ENCODE measurements around the gene PRKAG3. TPM values are rescaled to one million over a fixed set of nuclear protein-coding genes. Genes with fewer than 3 reads are reported as not detected.

Gene PRKAG3
- total and polyA plus RNA-seq, 2 experiments from 2014 or later, result not detected

GRCh38 chr2:218813771-218814460 lies 17.7 kb downstream of the PRKAG3 start:
- Histone ChIP-seq H3K79me2 (replicated peaks; ENCODE audit: insufficient read depth) (no peaks in the 10 kb centered on the region), H2AFZ (no peak overlapping the region), H3K27ac (ENCODE audit: low read depth) (no peak overlapping the region), H3K27me3 (ENCODE audit: insufficient read depth) (no peaks in the 10 kb centered on the region), H3K4me1 (ENCODE audit: insufficient read depth) (no peaks in the 10 kb centered on the region), H3K4me2 (no peak overlapping the region), H4K20me1 (replicated peaks; ENCODE audit: insufficient read depth) (no peaks in the 10 kb centered on the region), H3F3A (replicated peaks; ENCODE audit: low read depth) (no peaks in the 10 kb centered on the region), H3K9me2 (ENCODE audit: insufficient read depth) (no peaks in the 10 kb centered on the region), H3K36me3 (ENCODE audit: insufficient read depth) (no peaks in the 10 kb centered on the region), H3K4me3 (no peak overlapping the region)
- no peak for TF ChIP-seq ETS1 (IDR thresholded peaks at IDR 0.05)
- Mint-ChIP-seq H3K4me3 (no peak overlapping the region), H3K27ac (no peak overlapping the region), H3K36me3 (ENCODE audit: low read depth) (no peaks in the 10 kb centered on the region), H3K27me3 (ENCODE audit: insufficient read depth, low read depth, poor library complexity) (peaks cover 4% of the 10 kb centered on the region), H3K9me3 (no peaks in the 10 kb centered on the region), H3K4me1 (no peaks in the 10 kb centered on the region)
- ATAC-seq, result no peak
- DNase-seq (ENCODE audit: low spot score), result no peak

GRCh38 chr2:218812861-218813260 lies 18.7 kb downstream of the PRKAG3 start:
- Histone ChIP-seq H3F3A (replicated peaks; ENCODE audit: low read depth) (no peaks in the 10 kb centered on the region), H3K4me1 (ENCODE audit: insufficient read depth) (no peaks in the 10 kb centered on the region), H3K79me2 (replicated peaks; ENCODE audit: insufficient read depth) (no peaks in the 10 kb centered on the region), H3K27ac (ENCODE audit: low read depth) (no peak overlapping the region), H3K4me3 (no peak overlapping the region), H3K36me3 (ENCODE audit: insufficient read depth) (no peaks in the 10 kb centered on the region), H3K4me2 (no peak overlapping the region), H4K20me1 (replicated peaks; ENCODE audit: insufficient read depth) (no peaks in the 10 kb centered on the region), H3K27me3 (ENCODE audit: insufficient read depth) (no peaks in the 10 kb centered on the region), H2AFZ (no peak overlapping the region), H3K9me2 (ENCODE audit: insufficient read depth) (no peaks in the 10 kb centered on the region)
- H3K4me1 Mint-ChIP-seq, result no peaks in the 10 kb centered on the region
- H3K9me3 Mint-ChIP-seq, result no peaks in the 10 kb centered on the region
- peaks cover 4% of the 10 kb centered on the region for H3K27me3 Mint-ChIP-seq (ENCODE audit: insufficient read depth, low read depth, poor library complexity)
- TF ChIP-seq ZNF114 (CRISPR knock-in tag; IDR thresholded peaks at IDR 0.05) (no peak), JUNB (IDR thresholded peaks at IDR 0.05; ENCODE audit: unreplicated experiment) (no peak), CREB1 (CRISPR knock-in tag; IDR thresholded peaks at IDR 0.05; ENCODE audit: low read depth) (no peak), ZNF331 (CRISPR knock-in tag; IDR thresholded peaks at IDR 0.05; ENCODE audit: low read depth) (no peak), EZH2phosphoT487 (IDR thresholded peaks at IDR 0.05; ENCODE audit: unreplicated experiment) (no peak), NANOG (IDR thresholded peaks at IDR 0.05; ENCODE audit: borderline replicate concordance) (no peak), EZH2 (IDR thresholded peaks at IDR 0.05; ENCODE audit: low read depth, unreplicated experiment) (no peak), STAT1 (IDR thresholded peaks at IDR 0.05; ENCODE audit: unreplicated experiment) (no peak), CTCF (conservative IDR thresholded peaks at IDR 0.05; ENCODE audit: low read depth in 2 of 2) (no peak), POLR2AphosphoS5 (IDR thresholded peaks at IDR 0.05; ENCODE audit: low read depth) (no peak), ZNF462 (CRISPR knock-in tag; IDR thresholded peaks at IDR 0.05) (no peak)
- ATAC-seq, result no peak
- no peak for DNase-seq (ENCODE audit: low spot score)
- no peak overlapping the region for H3K27ac Mint-ChIP-seq
- H3K36me3 Mint-ChIP-seq (ENCODE audit: low read depth), result no peaks in the 10 kb centered on the region
- no peak overlapping the region for H3K4me3 Mint-ChIP-seq
